ENCODE results near the gene TEF.

DNA sequence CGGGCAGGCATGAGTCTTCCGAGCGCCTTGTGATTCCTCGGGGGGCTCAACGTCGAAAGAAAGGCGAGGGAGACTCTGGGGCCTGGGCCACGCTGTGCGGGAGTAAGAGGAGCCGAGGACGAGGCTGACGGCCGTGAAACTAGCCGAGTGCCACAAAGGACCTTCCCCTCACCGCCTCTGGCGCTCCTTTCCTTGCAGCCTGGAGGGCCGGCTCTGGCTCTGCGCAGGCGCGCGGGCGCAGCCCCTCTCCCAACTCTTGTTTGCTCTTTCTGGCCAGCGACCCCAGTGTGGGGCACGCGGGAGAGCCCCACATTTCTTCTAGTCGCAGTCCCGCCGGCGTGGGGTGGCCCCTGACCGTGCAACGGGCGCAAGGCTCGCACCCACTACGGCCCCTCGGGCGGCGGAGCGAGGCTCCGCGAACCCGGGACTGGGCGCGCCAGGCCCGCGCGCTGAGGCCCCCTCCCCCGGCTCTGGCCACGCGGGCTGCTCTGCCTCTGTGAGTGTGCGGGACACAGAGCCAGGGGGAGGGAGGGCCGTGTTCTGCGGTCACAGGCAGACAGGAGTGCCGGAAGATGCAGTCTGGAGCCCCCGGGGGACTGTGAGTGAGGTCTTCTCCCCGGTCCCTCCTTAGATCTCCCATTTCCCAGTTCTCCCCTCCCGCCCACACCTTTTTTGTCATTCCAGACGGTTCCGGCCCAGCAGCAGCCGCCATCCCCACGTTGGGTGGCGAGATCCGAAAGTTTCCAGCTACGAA is 65.9 kb downstream of the TEF start:
- TF ChIP-seq, protein P1, sequence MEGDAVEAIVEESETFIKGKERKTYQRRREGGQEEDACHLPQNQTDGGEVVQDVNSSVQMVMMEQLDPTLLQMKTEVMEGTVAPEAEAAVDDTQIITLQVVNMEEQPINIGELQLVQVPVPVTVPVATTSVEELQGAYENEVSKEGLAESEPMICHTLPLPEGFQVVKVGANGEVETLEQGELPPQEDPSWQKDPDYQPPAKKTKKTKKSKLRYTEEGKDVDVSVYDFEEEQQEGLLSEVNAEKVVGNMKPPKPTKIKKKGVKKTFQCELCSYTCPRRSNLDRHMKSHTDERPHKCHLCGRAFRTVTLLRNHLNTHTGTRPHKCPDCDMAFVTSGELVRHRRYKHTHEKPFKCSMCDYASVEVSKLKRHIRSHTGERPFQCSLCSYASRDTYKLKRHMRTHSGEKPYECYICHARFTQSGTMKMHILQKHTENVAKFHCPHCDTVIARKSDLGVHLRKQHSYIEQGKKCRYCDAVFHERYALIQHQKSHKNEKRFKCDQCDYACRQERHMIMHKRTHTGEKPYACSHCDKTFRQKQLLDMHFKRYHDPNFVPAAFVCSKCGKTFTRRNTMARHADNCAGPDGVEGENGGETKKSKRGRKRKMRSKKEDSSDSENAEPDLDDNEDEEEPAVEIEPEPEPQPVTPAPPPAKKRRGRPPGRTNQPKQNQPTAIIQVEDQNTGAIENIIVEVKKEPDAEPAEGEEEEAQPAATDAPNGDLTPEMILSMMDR (IDR thresholded peaks at IDR 0.05; ENCODE audit: low read length), result no peak
- TF ChIP-seq EZH2 (optimal IDR thresholded peaks at IDR 0.05; ENCODE audit: low read depth, low read length), result no peak

Data from MM.1S (cell line).